Measurements from ENCODE around the gene ZMIZ1. TPM values are rescaled to one million over a fixed set of nuclear protein-coding genes. Genes with fewer than 3 reads are reported as not detected.

The ZMIZ1 gene
- total RNA-seq, 1 experiment from 2014 or later, result 42.3 TPM

GRCh38 chr10:79274279-79275104 lies 205.7 kb downstream of the ZMIZ1 start:
- peak; percentile 38 to 46 for DNase-seq
- Histone ChIP-seq H3K4me1 (no peaks in the 10 kb centered on the region), H3K9me3 (no peaks in the 10 kb centered on the region), H3K4me3 (ENCODE audit: low read depth, low read length) (no peak overlapping the region), H3K36me3 (ENCODE audit: control insufficient read depth, insufficient read depth, low read length) (peaks cover 1% of the 10 kb centered on the region), H3K27me3 (replicated peaks; ENCODE audit: control insufficient read depth, insufficient read depth, low read length) (no peaks in the 10 kb centered on the region)
- H3K9me3 Mint-ChIP-seq (ENCODE audit: unreplicated experiment), result no peaks in the 10 kb centered on the region
- POLR2A ChIA-PET, result no interaction called here
- H3K27me3 Mint-ChIP-seq (ENCODE audit: insufficient read depth, unreplicated experiment), result no peaks in the 10 kb centered on the region
- TF ChIP-seq CTCF (IDR thresholded peaks at IDR 0.05; ENCODE audit: insufficient read depth in 1 of 2, low read depth in 1 of 2, low read length in 1 of 2, severe bottlenecking in 1 of 2, unreplicated experiment in 1 of 2), result no peak
- intact Hi-C loops (cut with micrococcal nuclease; ENCODE audit: unreplicated experiment), result no loop called here
- H3K36me3 Mint-ChIP-seq (ENCODE audit: insufficient read depth, unreplicated experiment), result peaks cover 33% of the 10 kb centered on the region
- peak overlapping the region; percentile 53 for H3K27ac Mint-ChIP-seq (ENCODE audit: unreplicated experiment)
- H3K4me3 Mint-ChIP-seq (ENCODE audit: unreplicated experiment), result no peak overlapping the region
- peaks cover 5% of the 10 kb centered on the region for H3K4me1 Mint-ChIP-seq (ENCODE audit: low read depth, unreplicated experiment)
- BruUV-seq (replicated peaks), result no TSS peak
- CTCF ChIA-PET, result no interaction called here

GRCh38 chr10:79275105-79275430 lies 206.3 kb downstream of the ZMIZ1 start:
- ChIA-PET CTCF (no interaction called here), POLR2A (no interaction called here)
- no peak for DNase-seq
- no TSS peak for BruUV-seq (replicated peaks)
- Mint-ChIP-seq H3K27me3 (ENCODE audit: insufficient read depth, unreplicated experiment) (no peaks in the 10 kb centered on the region), H3K4me1 (ENCODE audit: low read depth, unreplicated experiment) (peaks cover 5% of the 10 kb centered on the region), H3K36me3 (ENCODE audit: insufficient read depth, unreplicated experiment) (peaks cover 31% of the 10 kb centered on the region), H3K4me3 (ENCODE audit: unreplicated experiment) (no peak overlapping the region), H3K9me3 (ENCODE audit: unreplicated experiment) (no peaks in the 10 kb centered on the region), H3K27ac (ENCODE audit: unreplicated experiment) (no peak overlapping the region)
- intact Hi-C loops (cut with micrococcal nuclease; ENCODE audit: unreplicated experiment), result no loop called here
- no peak overlapping the region for H3K4me3 ChIP-seq (ENCODE audit: low read depth, low read length)
- peaks cover 1% of the 10 kb centered on the region for H3K36me3 ChIP-seq (ENCODE audit: control insufficient read depth, insufficient read depth, low read length)
- TF ChIP-seq CTCF (IDR thresholded peaks at IDR 0.05; ENCODE audit: insufficient read depth in 1 of 2, low read depth in 1 of 2, low read length in 1 of 2, severe bottlenecking in 1 of 2, unreplicated experiment in 1 of 2), result no peak
- H3K4me1 ChIP-seq, result no peaks in the 10 kb centered on the region
- H3K27me3 ChIP-seq (replicated peaks; ENCODE audit: control insufficient read depth, insufficient read depth, low read length), result no peaks in the 10 kb centered on the region
- H3K9me3 ChIP-seq, result no peaks in the 10 kb centered on the region

- Mint-ChIP-seq H3K4me3 (ENCODE audit: unreplicated experiment) (no peak overlapping the region), H3K4me1 (ENCODE audit: low read depth, unreplicated experiment) (peaks cover 5% of the 10 kb centered on the region), H3K9me3 (ENCODE audit: unreplicated experiment) (no peaks in the 10 kb centered on the region), H3K27ac (ENCODE audit: unreplicated experiment) (no peak overlapping the region), H3K36me3 (ENCODE audit: insufficient read depth, unreplicated experiment) (peaks cover 32% of the 10 kb centered on the region), H3K27me3 (ENCODE audit: insufficient read depth, unreplicated experiment) (no peaks in the 10 kb centered on the region)
- Histone ChIP-seq H3K36me3 (ENCODE audit: control insufficient read depth, insufficient read depth, low read length) (peaks cover 1% of the 10 kb centered on the region), H3K9me3 (no peaks in the 10 kb centered on the region), H3K4me3 (ENCODE audit: low read depth, low read length) (no peak overlapping the region), H3K27me3 (replicated peaks; ENCODE audit: control insufficient read depth, insufficient read depth, low read length) (no peaks in the 10 kb centered on the region), H3K4me1 (no peaks in the 10 kb centered on the region)
- POLR2A ChIA-PET, result no interaction called here
- intact Hi-C loops (cut with micrococcal nuclease; ENCODE audit: unreplicated experiment), result no loop called here
- CTCF ChIA-PET, result no interaction called here
- no TSS peak for BruUV-seq (replicated peaks)
- no peak for DNase-seq
- TF ChIP-seq CTCF (IDR thresholded peaks at IDR 0.05; ENCODE audit: insufficient read depth in 1 of 2, low read depth in 1 of 2, low read length in 1 of 2, severe bottlenecking in 1 of 2, unreplicated experiment in 1 of 2), result no peak
Observed at GRCh38 chr10:79275431-79275851, 206.7 kb downstream of the ZMIZ1 start.

All from Caco-2 (cell line).